UCSD-AML1 (cell line): ENCODE data around the gene ZNF783.
"Not testable (repeated sequence)": the region's sequence is repeated elsewhere in the genome, so short reads cannot be mapped to it uniquely, and the experiment has no call there.

Experiments used
- DNase-seq: peaks from one replicate; lab custom pipeline; 2025; ENCODE audit not compliant: unreplicated experiment; lab: John Stamatoyannopoulos, UW

Gene ZNF783

GRCh38 chr7:149261829-149262617 is at the start of gene ZNF783:
Gene ZNF783 (plus strand): TSS chr7:149262196. CDS start chr7:149262334, 138 bp downstream.
- DNase-seq, result peak; percentile 84

- DNase-seq, result no peak
Observed at GRCh38 chr7:149214020-149214720, 47.8 kb upstream of the ZNF783 start.

GRCh38 chr7:149216402-149216801 is 45.6 kb upstream of the ZNF783 start:
- DNase-seq, result no peak

- DNase-seq, result no peak
Observed at GRCh38 chr7:149217570-149217969, 44.4 kb upstream of the ZNF783 start.

- DNase-seq, result no peak
Observed at GRCh38 chr7:149218469-149219420, 43.3 kb upstream of the ZNF783 start.

- no peak for DNase-seq
Observed at GRCh38 chr7:149220534-149220933, 41.5 kb upstream of the ZNF783 start.

GRCh38 chr7:149223176-149223575 is 38.8 kb upstream of the ZNF783 start:
- no peak for DNase-seq

GRCh38 chr7:149223761-149224160 is 38.2 kb upstream of the ZNF783 start:
- no peak for DNase-seq

- DNase-seq, result no peak
Observed at GRCh38 chr7:149224352-149224751, 37.6 kb upstream of the ZNF783 start.

- no peak for DNase-seq
Observed at GRCh38 chr7:149225106-149225505, 36.9 kb upstream of the ZNF783 start.

GRCh38 chr7:149225656-149226055 is 36.3 kb upstream of the ZNF783 start:
- no peak for DNase-seq

- not testable (repeated sequence) for DNase-seq
Observed at GRCh38 chr7:149226366-149226765, 35.6 kb upstream of the ZNF783 start.

GRCh38 chr7:149226840-149227494 is 35.0 kb upstream of the ZNF783 start:
- DNase-seq, result no peak

- DNase-seq, result no peak
Observed at GRCh38 chr7:149228831-149229471, 33.0 kb upstream of the ZNF783 start.

- no peak for DNase-seq
Observed at GRCh38 chr7:149229526-149229925, 32.5 kb upstream of the ZNF783 start.

GRCh38 chr7:149232362-149232761 is 29.6 kb upstream of the ZNF783 start:
- DNase-seq, result no peak

- not testable (repeated sequence) for DNase-seq
Observed at GRCh38 chr7:149233655-149234204, 28.3 kb upstream of the ZNF783 start.

- no peak for DNase-seq
Observed at GRCh38 chr7:149237502-149237901, 24.5 kb upstream of the ZNF783 start.

- DNase-seq, result no peak
Observed at GRCh38 chr7:149238051-149238450, 23.9 kb upstream of the ZNF783 start.
